Liver (tissue), 3 donors: ENCODE results near the gene DGKB.

ENCODE experiments used
- EGR1 ChIP-seq, 2 donors: IDR thresholded peaks; 2 replicates each; pipeline ENCODE4 v1.6.1; 2016 to 2018; ENCODE audit warnings: antibody characterized with exemption in 2 of 2, low read depth in 2 of 2
- GABPA ChIP-seq, 2 donors: IDR thresholded peaks in 1 of 2; conservative IDR thresholded peaks in 1 of 2; 2 replicates each; pipeline ENCODE4 v1.6.1; 2016; ENCODE audit warnings: antibody characterized with exemption in 2 of 2, mild to moderate bottlenecking in 1 of 2, moderate library complexity in 1 of 2
- HNF4G ChIP-seq: IDR thresholded peaks from 2 replicates; pipeline ENCODE4 v1.6.1; 2016; ENCODE audit warnings: antibody characterized with exemption
- MAX ChIP-seq: IDR thresholded peaks from 2 replicates; pipeline ENCODE4 v1.6.1; 2016; ENCODE audit warnings: antibody characterized with exemption
- NR2F2 ChIP-seq: IDR thresholded peaks from 2 replicates; pipeline ENCODE4 v1.6.1; 2016; ENCODE audit warnings: antibody characterized with exemption
- TAF1 ChIP-seq: conservative IDR thresholded peaks from 2 replicates; pipeline ENCODE4 v1.6.1; 2016; ENCODE audit warnings: antibody characterized with exemption, mild to moderate bottlenecking
- YY1 ChIP-seq: IDR thresholded peaks from 2 replicates; pipeline ENCODE4 v1.6.1; 2016; ENCODE audit warnings: antibody characterized with exemption, mild to moderate bottlenecking
- TF ChIP-seq, protein P1 (sequence below): fragments of 150-350 bp; IDR thresholded peaks from 2 replicates; pipeline ENCODE4 v1.5.1; 2017; ENCODE audit warnings: improper control_type of control experiment, low read depth, low read length; ENCODE audit not compliant: missing input control
- donor health status: healthy.
- donor health status: healthy.

DNA sequence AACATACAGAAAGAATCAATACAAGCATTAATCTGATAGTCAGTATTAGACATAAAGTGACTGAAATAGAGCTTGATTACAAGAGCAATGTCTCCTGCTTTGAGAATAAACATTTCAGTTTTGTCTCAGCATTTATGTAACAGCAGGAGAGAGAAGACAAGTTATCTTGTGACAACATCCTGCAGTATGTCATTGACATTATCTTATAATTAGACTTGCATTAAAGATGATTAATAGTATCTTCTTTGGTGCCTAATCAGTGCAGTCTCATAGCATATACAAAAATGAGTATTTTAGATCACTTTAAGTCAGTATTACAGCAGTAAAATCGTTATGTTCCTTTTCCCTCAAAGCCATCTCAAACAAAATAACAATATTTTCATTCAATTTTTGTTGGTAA, 477.0 kb downstream of the DGKB start:
- TF ChIP-seq, protein P1, sequence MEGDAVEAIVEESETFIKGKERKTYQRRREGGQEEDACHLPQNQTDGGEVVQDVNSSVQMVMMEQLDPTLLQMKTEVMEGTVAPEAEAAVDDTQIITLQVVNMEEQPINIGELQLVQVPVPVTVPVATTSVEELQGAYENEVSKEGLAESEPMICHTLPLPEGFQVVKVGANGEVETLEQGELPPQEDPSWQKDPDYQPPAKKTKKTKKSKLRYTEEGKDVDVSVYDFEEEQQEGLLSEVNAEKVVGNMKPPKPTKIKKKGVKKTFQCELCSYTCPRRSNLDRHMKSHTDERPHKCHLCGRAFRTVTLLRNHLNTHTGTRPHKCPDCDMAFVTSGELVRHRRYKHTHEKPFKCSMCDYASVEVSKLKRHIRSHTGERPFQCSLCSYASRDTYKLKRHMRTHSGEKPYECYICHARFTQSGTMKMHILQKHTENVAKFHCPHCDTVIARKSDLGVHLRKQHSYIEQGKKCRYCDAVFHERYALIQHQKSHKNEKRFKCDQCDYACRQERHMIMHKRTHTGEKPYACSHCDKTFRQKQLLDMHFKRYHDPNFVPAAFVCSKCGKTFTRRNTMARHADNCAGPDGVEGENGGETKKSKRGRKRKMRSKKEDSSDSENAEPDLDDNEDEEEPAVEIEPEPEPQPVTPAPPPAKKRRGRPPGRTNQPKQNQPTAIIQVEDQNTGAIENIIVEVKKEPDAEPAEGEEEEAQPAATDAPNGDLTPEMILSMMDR, result no peak
- no peak for TF ChIP-seq YY1
- no peak for TF ChIP-seq MAX
- TF ChIP-seq GABPA (IDR thresholded peaks at IDR 0.05 in 1 of 2, conservative IDR thresholded peaks at IDR 0.05 in 1 of 2), result no peak
- no peak for TF ChIP-seq HNF4G
- no peak for TF ChIP-seq TAF1
- no peak for TF ChIP-seq EGR1 (IDR thresholded peaks at IDR 0.05; ENCODE audit: low read depth in 2 of 2)
- no peak for TF ChIP-seq NR2F2
